ENCODE measurements around the gene RNU1-4.
"Not testable (repeated sequence)": the region's sequence is repeated elsewhere in the genome, so short reads cannot be mapped to it uniquely, and the experiment has no call there.

Gene RNU1-4

GRCh38 chr1:16721871-16722641 is 18.3 kb upstream of the RNU1-4 start:
- WGBS = 86% methylated on average over 10 of the region's 11 CpGs
- Histone ChIP-seq H3K36me3 (ENCODE audit: insufficient read depth, low read length) (no peaks in the 10 kb centered on the region), H3K4me3 (ENCODE audit: low read length) (no peak overlapping the region), H3K27ac (ENCODE audit: low read depth, low read length) (no peak overlapping the region), H3K4me1 (ENCODE audit: insufficient read depth, low read length) (peaks cover 6% of the 10 kb centered on the region), H3K27me3 (ENCODE audit: insufficient read depth, low read length) (no peaks in the 10 kb centered on the region), H3K9ac (ENCODE audit: low read depth, low read length) (no peak overlapping the region), H3K9me3 (ENCODE audit: insufficient read depth, low read depth, low read length) (no peaks in the 10 kb centered on the region)

GRCh38 chr1:16724718-16725438 is 15.4 kb upstream of the RNU1-4 start:
- no peaks in the 10 kb centered on the region for H3K27me3 ChIP-seq (ENCODE audit: insufficient read depth, low read length)
- 93% methylated on average over 45 of the region's 45 CpGs for WGBS

DNA sequence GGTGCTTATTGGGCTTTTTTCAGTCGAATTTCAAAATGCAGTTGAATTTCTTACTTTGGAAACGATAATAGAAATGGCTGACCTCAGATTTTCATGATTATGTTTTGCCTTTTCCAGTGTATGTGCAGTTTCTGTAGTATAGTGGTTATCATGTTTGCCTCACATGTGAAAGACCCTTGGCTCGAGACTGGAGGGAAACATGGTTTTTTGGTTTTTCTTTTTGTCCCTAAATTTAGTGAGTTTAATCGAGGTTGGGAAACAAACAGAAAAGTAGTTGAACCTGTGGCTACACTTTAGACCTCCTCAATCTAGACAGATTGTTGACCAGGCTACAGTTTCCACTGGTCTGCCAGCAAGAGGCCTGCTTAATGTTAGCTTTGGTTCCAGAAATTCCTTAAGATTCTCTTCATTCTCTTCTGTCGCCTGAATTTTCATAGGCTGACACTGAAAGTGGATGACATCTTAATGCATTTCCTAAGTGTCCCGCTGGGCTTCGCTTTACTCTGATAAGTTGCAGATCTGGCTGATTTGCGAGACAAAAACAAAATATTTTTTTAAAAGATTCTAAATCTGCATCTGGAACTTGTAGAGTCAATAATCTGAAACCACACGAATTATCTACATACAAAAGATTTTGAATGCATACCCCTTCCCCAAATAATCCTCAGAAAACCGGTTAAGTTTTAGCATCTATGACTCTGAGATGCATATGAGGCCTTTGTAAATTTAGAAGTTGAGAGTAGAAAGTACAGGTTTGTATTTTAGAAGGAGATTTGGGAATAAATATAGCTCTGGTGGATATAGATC is 14.7 kb upstream of the RNU1-4 start:
- H3K27ac ChIP-seq (ENCODE audit: low read depth, low read length); H3K27me3 ChIP-seq (ENCODE audit: insufficient read depth, low read length); H3K36me3 ChIP-seq (ENCODE audit: insufficient read depth, low read length); H3K4me1 ChIP-seq (ENCODE audit: insufficient read depth, low read length); H3K9ac ChIP-seq (ENCODE audit: low read depth, low read length); H3K9me3 ChIP-seq (ENCODE audit: insufficient read depth, low read depth, low read length); H3K4me3 ChIP-seq (ENCODE audit: low read length): not testable (repeated sequence)
- WGBS = 83% methylated on average over 10 of the region's 10 CpGs

More at GRCh38 chr1:16724718-16725438, 15.4 kb upstream of the RNU1-4 start:
- Histone ChIP-seq H3K9me3 (ENCODE audit: insufficient read depth, low read depth, low read length) (no peaks in the 10 kb centered on the region), H3K9ac (ENCODE audit: low read depth, low read length) (no peak overlapping the region), H3K4me1 (ENCODE audit: insufficient read depth, low read length) (no peaks in the 10 kb centered on the region; the same call in 1 of the 2 replicates), H3K27ac (ENCODE audit: low read depth, low read length) (no peak overlapping the region), H3K36me3 (ENCODE audit: insufficient read depth, low read length) (no peaks in the 10 kb centered on the region), H3K4me3 (ENCODE audit: low read length) (no peak overlapping the region)

DNA sequence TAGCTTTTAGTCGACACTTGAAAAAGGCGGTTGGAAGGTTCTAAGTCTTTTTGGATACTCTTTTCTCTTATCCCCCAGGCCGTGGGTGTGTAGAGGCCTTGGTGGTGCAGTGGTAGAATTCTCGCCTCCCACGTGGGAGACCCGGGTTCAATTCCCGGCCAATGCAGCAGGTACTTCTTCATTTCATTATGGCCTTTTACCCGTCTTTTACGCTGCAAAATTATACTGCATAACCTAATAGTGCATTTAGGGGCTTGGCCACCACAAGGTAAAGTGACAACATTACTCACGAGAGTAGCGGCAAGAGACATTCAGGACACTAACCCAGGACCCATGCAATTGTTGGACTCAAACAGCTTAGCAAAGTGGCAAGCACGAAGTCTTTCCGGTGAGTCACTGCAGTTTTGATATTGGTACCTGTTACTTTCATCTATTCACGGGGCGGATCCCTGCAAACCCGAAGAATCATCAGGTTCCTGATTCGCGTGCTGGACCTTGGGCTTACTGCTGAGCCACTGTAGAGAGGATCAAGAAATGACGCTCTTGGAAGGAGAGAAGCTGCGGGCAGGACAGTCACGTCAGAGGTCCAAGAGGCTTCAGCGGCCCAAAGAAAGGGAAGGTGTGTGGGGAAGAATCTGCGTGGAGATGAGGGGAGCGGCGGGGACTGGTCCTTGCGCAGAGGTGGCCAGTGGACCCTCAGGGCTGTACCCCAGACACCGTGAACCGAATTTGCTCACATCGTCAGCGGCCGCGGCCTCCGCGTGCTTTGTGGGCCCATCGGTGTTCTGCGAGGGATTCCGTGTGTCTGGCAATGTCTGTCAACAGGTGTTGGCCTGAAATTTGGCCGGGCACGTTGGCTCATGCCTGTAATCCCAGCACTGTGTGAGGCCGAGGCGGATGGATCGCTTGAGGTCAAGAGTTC is 12.9 kb upstream of the RNU1-4 start:
- no peak overlapping the region for H3K4me3 ChIP-seq (ENCODE audit: low read length)
- H3K9ac ChIP-seq (ENCODE audit: low read depth, low read length) = no peak overlapping the region
- no peaks in the 10 kb centered on the region for H3K9me3 ChIP-seq (ENCODE audit: insufficient read depth, low read depth, low read length)
- 88% methylated on average over 42 of the region's 42 CpGs for WGBS
- H3K27ac ChIP-seq (ENCODE audit: low read depth, low read length) = no peak overlapping the region
- no peaks in the 10 kb centered on the region; the same call in 1 of the 2 replicates for H3K4me1 ChIP-seq (ENCODE audit: insufficient read depth, low read length)
- H3K27me3 ChIP-seq (ENCODE audit: insufficient read depth, low read length) = no peaks in the 10 kb centered on the region
- no peaks in the 10 kb centered on the region for H3K36me3 ChIP-seq (ENCODE audit: insufficient read depth, low read length)

GRCh38 chr1:16728243-16728949 is 11.9 kb upstream of the RNU1-4 start:
- not testable (repeated sequence) for H3K9ac ChIP-seq (ENCODE audit: low read depth, low read length); H3K9me3 ChIP-seq (ENCODE audit: insufficient read depth, low read depth, low read length); H3K27ac ChIP-seq (ENCODE audit: low read depth, low read length); H3K4me1 ChIP-seq (ENCODE audit: insufficient read depth, low read length); H3K36me3 ChIP-seq (ENCODE audit: insufficient read depth, low read length); H3K4me3 ChIP-seq (ENCODE audit: low read length); H3K27me3 ChIP-seq (ENCODE audit: insufficient read depth, low read length)
- WGBS = 85% methylated on average over 16 of the region's 24 CpGs

- not testable (repeated sequence) for H3K4me3 ChIP-seq (ENCODE audit: low read length)
- WGBS = no CpG with 5 or more reads among the region's 5 CpGs
Observed at GRCh38 chr1:16732254-16732896, 7.9 kb upstream of the RNU1-4 start.

DNA sequence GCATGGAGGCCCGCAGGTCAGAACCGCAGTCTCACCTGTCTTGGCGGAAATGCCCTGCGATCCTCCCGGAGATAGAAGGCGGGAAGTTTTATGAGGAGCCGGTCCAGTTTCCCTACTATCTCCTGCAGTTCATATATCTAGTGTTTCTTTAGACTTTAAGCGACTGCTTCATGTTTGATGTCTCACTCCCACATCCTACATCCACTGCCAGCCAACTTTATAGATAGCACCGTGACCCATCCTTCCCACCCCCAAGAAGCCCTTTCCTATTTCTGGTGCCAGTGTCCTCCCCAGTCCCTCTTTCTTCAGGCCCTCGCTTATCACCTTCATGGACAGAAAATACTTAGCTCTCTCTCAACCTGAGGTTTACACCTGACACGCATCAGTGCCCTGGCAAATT is 914 bp downstream of the RNU1-4 start:
- no CpG with 5 or more reads among the region's 11 CpGs for WGBS
- not testable (repeated sequence) for H3K36me3 ChIP-seq (ENCODE audit: insufficient read depth, low read length); H3K4me1 ChIP-seq (ENCODE audit: insufficient read depth, low read length); H3K9ac ChIP-seq (ENCODE audit: low read depth, low read length); H3K27me3 ChIP-seq (ENCODE audit: insufficient read depth, low read length); H3K9me3 ChIP-seq (ENCODE audit: insufficient read depth, low read depth, low read length); H3K4me3 ChIP-seq (ENCODE audit: low read length); H3K27ac ChIP-seq (ENCODE audit: low read depth, low read length)

More at GRCh38 chr1:16732254-16732896, 7.9 kb upstream of the RNU1-4 start:
- H3K9ac ChIP-seq (ENCODE audit: low read depth, low read length); H3K4me1 ChIP-seq (ENCODE audit: insufficient read depth, low read length); H3K27ac ChIP-seq (ENCODE audit: low read depth, low read length); H3K36me3 ChIP-seq (ENCODE audit: insufficient read depth, low read length); H3K27me3 ChIP-seq (ENCODE audit: insufficient read depth, low read length); H3K9me3 ChIP-seq (ENCODE audit: insufficient read depth, low read depth, low read length): not testable (repeated sequence)

GRCh38 chr1:16747660-16748059 is 7.3 kb downstream of the RNU1-4 start:
- not testable (repeated sequence) for H3K9me3 ChIP-seq (ENCODE audit: insufficient read depth, low read depth, low read length); H3K4me3 ChIP-seq (ENCODE audit: low read length); H3K4me1 ChIP-seq (ENCODE audit: insufficient read depth, low read length); H3K36me3 ChIP-seq (ENCODE audit: insufficient read depth, low read length); H3K27ac ChIP-seq (ENCODE audit: low read depth, low read length); H3K27me3 ChIP-seq (ENCODE audit: insufficient read depth, low read length); H3K9ac ChIP-seq (ENCODE audit: low read depth, low read length)
- 68% methylated on average over 4 of the region's 5 CpGs for WGBS

DNA sequence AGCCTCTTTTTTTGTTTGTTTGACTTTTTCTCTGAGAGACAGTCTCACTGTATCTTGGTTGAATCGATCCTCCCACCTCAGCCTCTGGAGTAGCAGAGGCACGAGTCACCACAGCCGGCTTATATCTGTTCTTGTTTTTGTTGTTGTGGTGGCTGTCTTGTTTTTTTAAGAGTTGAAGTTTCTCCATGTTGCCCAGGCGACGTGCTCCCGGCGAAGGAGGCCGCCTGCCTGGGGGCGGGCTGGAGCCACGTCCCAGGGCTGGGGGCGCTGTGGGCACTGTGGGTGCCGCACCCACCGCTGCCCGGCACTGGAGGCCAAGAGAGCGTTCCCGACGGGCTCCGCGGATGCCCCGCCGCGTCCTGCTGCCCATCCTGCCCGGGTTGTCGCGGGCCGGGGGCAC is 8.4 kb downstream of the RNU1-4 start:
- not testable (repeated sequence) for H3K27me3 ChIP-seq (ENCODE audit: insufficient read depth, low read length); H3K9me3 ChIP-seq (ENCODE audit: insufficient read depth, low read depth, low read length); H3K9ac ChIP-seq (ENCODE audit: low read depth, low read length); H3K36me3 ChIP-seq (ENCODE audit: insufficient read depth, low read length); H3K4me3 ChIP-seq (ENCODE audit: low read length); H3K4me1 ChIP-seq (ENCODE audit: insufficient read depth, low read length); H3K27ac ChIP-seq (ENCODE audit: low read depth, low read length)
- WGBS = 60% methylated on average over 1 of the region's 26 CpGs
